Coronary artery (tissue), 2 donors: ENCODE measurements around the gene DHDH.
A peak's percentile ranks its signal among the peaks of the same experiment; 100 is the strongest.

Experiments used
- DNase-seq: peaks from one replicate; pipeline ENCODE4 v3.0.0-alpha.2; 2017; ENCODE audit warnings: low spot score
- H3K27ac ChIP-seq, 2 donors: fragments of 200-600 bp; sonication (generic); one replicate each; pipeline ENCODE4 v1.5.1; 2016 to 2019
- H3K4me3 ChIP-seq: fragments of 200-600 bp; sonication (generic); 2 replicates; pipeline ENCODE4 v1.5.1; 2016; ENCODE audit warnings: mild to moderate bottlenecking, moderate library complexity
- TF ChIP-seq, protein P1 (sequence below): fragments of 200-600 bp; sonication (generic); IDR thresholded peaks from one replicate; pipeline ENCODE4 v1.5.1; 2019; ENCODE audit warnings: antibody characterized with exemption

The DHDH gene

DNA sequence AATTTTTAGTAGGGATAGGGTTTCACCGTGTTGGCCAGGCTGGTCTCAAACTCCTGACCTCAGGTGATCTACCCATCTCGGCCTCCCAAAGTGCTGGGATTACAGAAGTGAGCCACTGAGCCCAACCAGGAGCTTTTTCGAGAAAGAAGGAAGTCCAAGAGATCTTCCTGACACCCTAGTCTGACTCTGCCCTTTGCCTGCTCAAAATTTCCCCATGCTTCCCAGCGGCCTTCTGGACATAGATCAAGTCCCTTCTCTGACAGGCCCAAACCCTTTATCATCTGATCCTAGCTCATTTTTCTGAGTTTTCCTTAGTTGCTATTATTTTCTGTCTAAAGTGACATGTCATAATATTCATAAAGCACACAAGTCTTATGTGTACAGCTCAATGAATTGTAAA lies 19.6 kb downstream of the DHDH start:
- TF ChIP-seq, protein P1, sequence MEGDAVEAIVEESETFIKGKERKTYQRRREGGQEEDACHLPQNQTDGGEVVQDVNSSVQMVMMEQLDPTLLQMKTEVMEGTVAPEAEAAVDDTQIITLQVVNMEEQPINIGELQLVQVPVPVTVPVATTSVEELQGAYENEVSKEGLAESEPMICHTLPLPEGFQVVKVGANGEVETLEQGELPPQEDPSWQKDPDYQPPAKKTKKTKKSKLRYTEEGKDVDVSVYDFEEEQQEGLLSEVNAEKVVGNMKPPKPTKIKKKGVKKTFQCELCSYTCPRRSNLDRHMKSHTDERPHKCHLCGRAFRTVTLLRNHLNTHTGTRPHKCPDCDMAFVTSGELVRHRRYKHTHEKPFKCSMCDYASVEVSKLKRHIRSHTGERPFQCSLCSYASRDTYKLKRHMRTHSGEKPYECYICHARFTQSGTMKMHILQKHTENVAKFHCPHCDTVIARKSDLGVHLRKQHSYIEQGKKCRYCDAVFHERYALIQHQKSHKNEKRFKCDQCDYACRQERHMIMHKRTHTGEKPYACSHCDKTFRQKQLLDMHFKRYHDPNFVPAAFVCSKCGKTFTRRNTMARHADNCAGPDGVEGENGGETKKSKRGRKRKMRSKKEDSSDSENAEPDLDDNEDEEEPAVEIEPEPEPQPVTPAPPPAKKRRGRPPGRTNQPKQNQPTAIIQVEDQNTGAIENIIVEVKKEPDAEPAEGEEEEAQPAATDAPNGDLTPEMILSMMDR: no peak
- no peak for DNase-seq
- Histone ChIP-seq H3K4me3 (no peak overlapping the region), H3K27ac (no peak overlapping the region)

DNA sequence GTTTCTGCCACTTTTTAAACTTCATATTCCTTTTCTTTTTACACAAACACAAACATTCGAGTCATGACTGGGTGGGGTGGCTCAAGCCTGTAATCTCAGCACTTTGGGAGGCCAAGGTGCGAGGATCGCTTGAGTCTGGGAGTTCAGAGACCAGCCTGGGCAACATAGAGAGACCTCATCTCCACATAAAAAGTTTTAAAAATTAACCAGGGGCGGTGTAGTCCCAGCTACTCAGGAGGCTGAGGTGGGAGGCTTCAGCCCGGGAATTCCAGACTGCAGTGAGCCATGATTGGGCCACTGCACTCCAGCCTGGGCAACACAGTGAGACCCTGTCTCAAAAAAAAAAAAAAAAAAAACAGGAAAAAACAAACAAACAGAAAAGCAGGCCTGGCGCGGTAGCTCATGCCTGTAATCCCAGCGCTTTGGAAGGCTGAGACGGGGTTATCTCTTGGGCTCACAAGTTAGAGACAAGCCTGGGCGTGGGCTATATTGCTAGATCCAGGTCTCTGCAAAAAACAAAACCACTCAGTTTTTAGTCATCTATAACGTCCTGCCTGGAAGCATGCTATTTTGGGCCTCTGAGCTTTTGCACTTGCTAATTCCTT lies 20.6 kb downstream of the DHDH start:
- DNase-seq: no peak
- TF ChIP-seq, protein P1: no peak
- H3K27ac ChIP-seq: peak overlapping the region; percentile 86 to 88
- H3K4me3 ChIP-seq: peak overlapping the region; percentile 87

DNA sequence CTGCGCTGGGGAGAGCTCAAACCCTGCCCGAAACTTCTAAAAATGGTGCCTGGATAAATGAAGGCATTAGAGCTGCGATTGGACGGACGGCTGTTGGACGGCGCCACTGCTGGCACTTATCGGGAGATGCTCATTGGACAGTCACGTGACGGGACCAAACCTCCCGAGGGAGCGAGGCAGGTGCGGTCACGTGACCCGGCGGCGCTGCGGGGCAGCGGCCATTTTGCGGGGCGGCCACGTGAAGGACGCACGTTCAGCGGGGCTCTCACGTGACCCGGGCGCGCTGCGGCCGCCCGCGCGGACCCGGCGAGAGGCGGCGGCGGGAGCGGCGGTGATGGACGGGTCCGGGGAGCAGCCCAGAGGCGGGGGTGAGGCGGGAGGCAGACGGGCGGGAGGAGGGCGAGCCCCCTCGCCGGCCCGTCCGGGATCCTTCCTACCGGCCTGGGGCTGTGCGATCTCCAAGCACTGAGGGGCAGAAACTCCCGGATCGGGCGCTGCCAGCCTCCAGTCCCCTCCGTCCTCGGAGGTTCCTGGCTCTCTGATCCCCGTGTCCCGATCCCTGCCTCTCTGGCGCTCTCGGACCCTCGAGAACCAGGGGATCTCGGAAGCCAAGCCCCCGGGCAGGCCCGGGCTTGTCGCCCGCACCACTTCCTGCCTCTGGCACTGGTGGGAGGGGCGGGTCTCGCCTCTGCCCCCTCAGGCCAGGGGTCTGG lies 21.3 kb downstream of the DHDH start, which contains the start of gene BAX:
BAX (plus strand) TSS at position 281 of the 713 bp plus-strand sequence; CDS start at position 335, 54 bp downstream.
- Histone ChIP-seq H3K27ac (peak within 1 kb of the TSS; percentile 86 to 88), H3K4me3 (peak within 1 kb of the TSS; percentile 87)
- TF ChIP-seq, protein P1: no peak
- DNase-seq: peak; percentile 99

DNA sequence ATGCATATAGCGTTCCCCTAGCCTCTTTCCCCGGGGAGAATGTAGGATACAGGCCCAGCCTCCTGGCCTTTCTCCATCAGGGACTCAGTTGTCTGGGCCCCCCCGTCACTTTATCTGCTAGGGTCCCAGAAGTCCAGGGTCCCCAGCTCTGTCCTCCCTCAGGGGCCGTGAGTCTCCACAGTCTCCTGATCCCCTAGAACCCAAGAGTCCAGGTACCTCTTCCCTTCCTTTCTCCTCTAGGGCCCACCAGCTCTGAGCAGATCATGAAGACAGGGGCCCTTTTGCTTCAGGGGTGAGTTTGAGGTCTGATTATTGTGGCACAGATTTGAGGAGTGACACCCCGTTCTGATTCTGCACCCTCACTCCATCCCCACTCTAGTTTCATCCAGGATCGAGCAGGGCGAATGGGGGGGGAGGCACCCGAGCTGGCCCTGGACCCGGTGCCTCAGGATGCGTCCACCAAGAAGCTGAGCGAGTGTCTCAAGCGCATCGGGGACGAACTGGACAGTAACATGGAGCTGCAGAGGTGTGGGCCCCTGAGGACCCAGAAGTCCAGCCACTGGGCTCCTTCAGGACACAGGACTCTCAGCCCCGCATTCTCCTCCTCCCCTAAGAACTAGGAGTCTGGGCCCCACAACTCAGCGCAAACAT lies 21.9 kb downstream of the DHDH start:
- Histone ChIP-seq H3K4me3 (peak overlapping the region; percentile 87), H3K27ac (peak overlapping the region; percentile 86 to 88)
- TF ChIP-seq, protein P1: no peak
- no peak for DNase-seq

DNA sequence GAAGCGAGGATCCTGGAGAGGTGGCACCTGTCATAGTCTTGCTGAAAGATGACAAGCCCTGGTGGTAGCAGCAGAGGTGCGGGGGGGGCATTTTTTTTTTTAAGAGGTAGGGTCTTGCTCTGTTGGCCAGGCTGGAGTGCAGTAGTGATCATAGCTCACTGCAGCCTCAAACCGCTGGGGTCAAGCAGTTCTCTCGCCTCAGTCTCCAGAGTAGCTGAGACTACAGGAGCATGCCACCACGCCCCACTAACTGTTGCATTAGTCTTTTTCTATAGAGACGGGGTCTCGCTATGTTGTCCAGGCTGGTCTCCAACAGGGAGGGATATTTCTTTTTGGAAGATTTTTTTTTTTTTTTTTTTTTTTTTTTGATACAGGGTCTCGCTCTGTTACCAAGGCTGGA lies 24.5 kb downstream of the DHDH start:
- no peak for DNase-seq
- H3K27ac ChIP-seq: no peak overlapping the region
- H3K4me3 ChIP-seq: no peak overlapping the region
- TF ChIP-seq, protein P1: no peak

DNA sequence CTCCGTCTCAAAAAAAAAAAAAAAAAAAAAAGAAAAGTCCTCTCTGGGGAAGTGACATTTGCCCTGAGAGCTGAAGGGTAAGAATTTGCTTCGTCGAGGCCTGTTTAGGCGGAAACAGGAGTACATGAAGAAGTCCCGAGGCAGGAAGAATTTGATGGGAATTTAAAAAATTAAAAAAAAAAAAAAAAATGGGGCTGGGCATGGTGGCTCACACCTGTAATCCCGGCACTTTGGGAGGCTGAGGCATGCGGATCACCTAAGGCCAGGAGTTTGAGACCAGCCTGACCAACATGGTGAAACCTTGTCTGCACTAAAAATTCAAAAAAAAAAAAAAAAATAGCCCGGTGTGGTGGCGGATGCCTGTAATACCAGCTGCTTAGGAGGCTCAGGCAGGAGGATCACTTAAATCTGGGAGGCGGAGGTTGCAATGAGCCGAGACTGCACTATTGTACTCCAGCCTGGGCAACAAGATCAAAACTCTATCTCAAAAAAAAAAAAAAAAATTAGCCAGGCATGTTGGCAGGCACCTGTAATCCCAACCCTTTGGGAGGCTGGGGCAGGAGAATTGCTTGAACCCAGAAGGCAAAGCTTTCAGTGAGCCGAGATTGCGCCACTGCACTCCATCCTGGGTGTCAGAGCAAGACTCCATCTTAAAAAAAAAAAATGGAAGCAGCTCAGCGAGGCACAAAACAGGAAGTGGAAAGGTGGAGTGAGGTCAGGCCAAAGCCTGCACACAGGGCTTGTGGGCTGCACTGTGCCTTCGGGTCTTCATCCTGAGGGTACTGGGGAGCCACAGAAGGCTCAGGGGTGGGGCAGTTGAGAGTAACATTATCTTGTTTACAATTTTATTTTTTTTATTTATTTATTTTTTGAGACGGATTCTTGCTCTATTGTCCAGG lies 26.1 kb downstream of the DHDH start:
- Histone ChIP-seq H3K4me3 (no peak overlapping the region), H3K27ac (no peak overlapping the region)
- TF ChIP-seq, protein P1: no peak
- no peak for DNase-seq
